ENCODE measurements around the gene TMEM236. TPM values are rescaled to one million over a fixed set of nuclear protein-coding genes. Genes with fewer than 3 reads are reported as not detected.

TMEM236 gene
- total RNA-seq, 1 donor from 2014 or later, result 0.09 TPM

DNA sequence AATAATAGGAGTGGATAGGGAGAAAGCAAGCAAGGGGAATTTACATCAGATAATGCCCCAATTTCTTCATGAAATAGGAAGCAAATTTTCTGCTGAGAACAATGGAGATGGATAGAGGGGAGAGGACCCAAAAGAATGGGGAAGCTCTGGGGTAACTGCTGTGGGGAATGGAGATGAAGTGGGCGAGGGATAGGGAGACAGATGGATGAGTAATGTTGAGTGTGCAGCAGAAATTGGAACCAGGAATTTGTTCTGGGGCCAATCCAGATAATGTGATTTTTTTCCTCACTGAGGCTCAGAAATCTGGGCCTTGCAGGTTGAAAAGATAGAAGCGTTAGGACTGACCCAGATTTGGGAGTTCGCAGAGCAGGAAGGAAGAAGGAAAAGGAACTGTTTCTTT lies 32.7 kb downstream of the TMEM236 start:
- Mint-ChIP-seq H3K4me3 (no peak overlapping the region), H3K9me3 (no peaks in the 10 kb centered on the region), H3K4me1 (peaks cover 2% of the 10 kb centered on the region), H3K27me3 (peaks cover 7% of the 10 kb centered on the region), H3K27ac (no peak overlapping the region), H3K36me3 (ENCODE audit: low read depth) (no peaks in the 10 kb centered on the region)
- no peak for DNase-seq
- ChIA-PET POLR2A (no interaction called here), CTCF (no interaction called here)
- TF ChIP-seq, protein P1, sequence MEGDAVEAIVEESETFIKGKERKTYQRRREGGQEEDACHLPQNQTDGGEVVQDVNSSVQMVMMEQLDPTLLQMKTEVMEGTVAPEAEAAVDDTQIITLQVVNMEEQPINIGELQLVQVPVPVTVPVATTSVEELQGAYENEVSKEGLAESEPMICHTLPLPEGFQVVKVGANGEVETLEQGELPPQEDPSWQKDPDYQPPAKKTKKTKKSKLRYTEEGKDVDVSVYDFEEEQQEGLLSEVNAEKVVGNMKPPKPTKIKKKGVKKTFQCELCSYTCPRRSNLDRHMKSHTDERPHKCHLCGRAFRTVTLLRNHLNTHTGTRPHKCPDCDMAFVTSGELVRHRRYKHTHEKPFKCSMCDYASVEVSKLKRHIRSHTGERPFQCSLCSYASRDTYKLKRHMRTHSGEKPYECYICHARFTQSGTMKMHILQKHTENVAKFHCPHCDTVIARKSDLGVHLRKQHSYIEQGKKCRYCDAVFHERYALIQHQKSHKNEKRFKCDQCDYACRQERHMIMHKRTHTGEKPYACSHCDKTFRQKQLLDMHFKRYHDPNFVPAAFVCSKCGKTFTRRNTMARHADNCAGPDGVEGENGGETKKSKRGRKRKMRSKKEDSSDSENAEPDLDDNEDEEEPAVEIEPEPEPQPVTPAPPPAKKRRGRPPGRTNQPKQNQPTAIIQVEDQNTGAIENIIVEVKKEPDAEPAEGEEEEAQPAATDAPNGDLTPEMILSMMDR (IDR thresholded peaks at IDR 0.05), result no peak
- ATAC-seq (ENCODE audit: low read depth), result no peak
- intact Hi-C loops (cut with micrococcal nuclease), result no loop called here

DNA sequence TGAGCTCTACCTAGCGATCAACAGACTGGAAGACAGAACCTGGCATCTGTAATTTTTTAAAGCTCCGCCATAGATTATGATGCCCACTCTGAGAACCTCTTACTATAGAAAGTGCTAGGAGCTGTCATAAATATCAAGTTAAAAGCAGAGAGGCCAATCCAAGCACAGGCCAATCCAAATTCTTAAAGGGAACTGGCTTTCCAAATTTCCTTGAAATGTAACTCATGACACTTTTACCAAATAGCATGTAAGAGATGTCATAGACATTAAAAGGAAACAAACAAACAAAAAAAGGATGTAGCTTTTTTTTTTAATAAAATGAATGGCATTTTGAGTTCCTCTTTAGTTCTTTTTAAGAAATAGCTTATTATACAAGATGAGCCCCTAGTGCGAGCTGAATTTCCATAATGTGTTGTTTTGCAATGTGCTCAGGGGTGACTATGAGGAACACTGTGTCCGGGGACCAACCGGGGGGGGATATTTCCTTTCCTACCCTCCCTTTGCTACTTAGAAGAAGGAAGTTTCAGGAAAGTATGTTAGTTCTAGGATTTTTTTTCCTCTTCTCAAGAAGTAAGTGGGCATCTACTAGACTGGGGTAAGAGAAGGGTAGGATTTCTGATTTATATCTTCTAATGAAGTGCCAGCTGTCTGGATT lies 33.4 kb downstream of the TMEM236 start:
- intact Hi-C loops (cut with micrococcal nuclease), result no loop called here
- no peak for DNase-seq
- Mint-ChIP-seq H3K4me1 (peaks cover 2% of the 10 kb centered on the region), H3K4me3 (no peak overlapping the region), H3K27me3 (peaks cover 5% of the 10 kb centered on the region), H3K36me3 (ENCODE audit: low read depth) (no peaks in the 10 kb centered on the region), H3K27ac (no peak overlapping the region), H3K9me3 (no peaks in the 10 kb centered on the region)
- POLR2A ChIA-PET, result interaction anchor here (0.6 kb wide), 1 partner anchor 610 kb away, joined by 9 read pairs; no protein-coding TSS in a partner anchor
- CTCF ChIA-PET, result no interaction called here
- TF ChIP-seq, protein P1 (IDR thresholded peaks at IDR 0.05), result no peak
- ATAC-seq (ENCODE audit: low read depth), result no peak

DNA sequence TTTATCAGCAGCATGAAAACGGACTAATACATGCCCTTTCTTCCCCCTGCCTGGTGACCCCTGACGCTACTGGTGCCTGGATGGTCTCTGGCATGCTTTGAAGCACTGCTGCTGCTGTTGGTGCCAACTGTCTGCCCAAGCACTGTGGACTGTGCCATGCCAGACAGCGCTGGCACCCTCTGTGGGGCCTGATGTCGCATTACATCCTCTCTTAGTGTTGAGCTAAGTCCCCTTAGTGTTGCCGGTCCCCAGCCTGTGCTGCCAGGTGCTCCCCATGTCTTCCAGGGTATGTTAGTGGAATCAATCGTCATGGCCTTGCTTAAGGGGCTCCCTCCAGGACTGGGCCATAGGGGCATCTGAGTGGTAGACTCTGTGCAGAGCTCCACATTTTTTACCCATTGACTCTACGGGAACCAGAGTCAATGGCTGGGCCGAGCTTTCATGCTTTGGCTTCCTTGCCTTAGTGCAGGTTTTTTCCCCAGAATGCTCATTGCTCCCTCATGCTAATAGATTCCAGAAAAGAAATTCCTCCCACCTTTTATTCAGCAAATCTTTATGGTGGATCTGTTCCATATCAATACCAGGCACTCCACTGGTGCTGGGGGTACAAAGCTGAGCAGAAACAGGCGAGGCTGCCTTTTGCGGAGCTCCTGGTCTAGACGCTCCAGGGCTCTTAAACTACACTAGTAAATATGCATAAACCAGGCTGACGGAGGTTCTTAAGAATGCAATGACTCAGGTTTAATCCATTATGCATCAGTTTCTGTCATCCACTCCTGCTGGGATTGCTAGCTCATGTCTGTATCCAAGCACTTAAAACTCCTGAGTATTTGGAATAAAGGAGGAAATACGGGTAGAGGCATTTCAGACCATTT lies 35.3 kb downstream of the TMEM236 start:
- Mint-ChIP-seq H3K4me3 (no peak overlapping the region), H3K36me3 (ENCODE audit: low read depth) (no peaks in the 10 kb centered on the region), H3K4me1 (peaks cover 2% of the 10 kb centered on the region), H3K27ac (no peak overlapping the region), H3K27me3 (peaks cover 5% of the 10 kb centered on the region), H3K9me3 (no peaks in the 10 kb centered on the region)
- intact Hi-C loops (cut with micrococcal nuclease), result no loop called here
- ChIA-PET CTCF (no interaction called here), POLR2A (no interaction called here)
- no peak for ATAC-seq (ENCODE audit: low read depth)
- TF ChIP-seq, protein P1 (IDR thresholded peaks at IDR 0.05), result no peak
- no peak for DNase-seq

DNA sequence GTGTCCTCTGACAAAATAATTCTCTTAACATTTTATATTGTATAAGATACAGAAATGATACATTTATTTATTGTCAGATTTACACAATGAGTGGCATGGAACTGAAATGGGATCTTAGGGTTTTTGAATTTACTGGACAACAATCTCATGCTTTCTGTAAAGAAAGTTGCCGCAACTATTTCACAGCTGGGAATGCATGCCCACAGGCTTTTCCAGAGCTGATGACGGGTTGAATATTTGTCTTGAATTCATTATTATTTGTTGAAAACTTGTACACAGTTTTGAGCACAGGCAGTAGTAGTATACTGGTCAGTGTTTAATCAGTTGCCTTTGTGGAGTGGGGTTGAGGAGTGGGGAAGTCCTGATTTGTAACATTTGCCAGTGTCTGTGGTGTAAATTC lies 36.6 kb downstream of the TMEM236 start:
- TF ChIP-seq, protein P1 (IDR thresholded peaks at IDR 0.05), result no peak
- H3K27ac Mint-ChIP-seq, result no peak overlapping the region
- H3K27me3 Mint-ChIP-seq, result peaks cover 5% of the 10 kb centered on the region
- no peaks in the 10 kb centered on the region for H3K36me3 Mint-ChIP-seq (ENCODE audit: low read depth)
- intact Hi-C loops (cut with micrococcal nuclease), result no loop called here
- ChIA-PET CTCF (no interaction called here), POLR2A (no interaction called here)
- ATAC-seq (ENCODE audit: low read depth) (no peak), DNase-seq (no peak)
- peaks cover 2% of the 10 kb centered on the region for H3K4me1 Mint-ChIP-seq
- H3K9me3 Mint-ChIP-seq, result no peaks in the 10 kb centered on the region
- H3K4me3 Mint-ChIP-seq, result no peak overlapping the region

DNA sequence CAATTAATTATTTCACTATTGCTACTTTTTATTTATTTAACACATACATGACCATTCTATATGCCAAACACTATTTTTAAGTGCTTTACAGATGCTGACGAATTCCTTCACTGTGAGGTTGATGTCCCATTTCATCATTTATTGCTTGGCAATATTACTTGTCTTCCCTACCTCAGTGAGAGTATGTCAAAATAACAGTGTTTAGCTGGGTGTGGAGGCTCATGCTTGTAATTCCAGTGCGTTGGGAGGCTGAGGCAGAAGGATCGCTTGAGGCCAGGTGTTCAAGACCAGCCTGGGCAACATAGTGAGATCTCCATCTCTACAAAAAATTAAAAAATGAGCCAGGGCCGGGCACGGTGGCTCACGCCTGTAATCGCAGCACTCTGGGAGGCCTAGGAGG lies 37.4 kb downstream of the TMEM236 start:
- Mint-ChIP-seq H3K27me3 (peaks cover 5% of the 10 kb centered on the region), H3K36me3 (ENCODE audit: low read depth) (no peaks in the 10 kb centered on the region), H3K4me1 (no peaks in the 10 kb centered on the region), H3K27ac (no peak overlapping the region), H3K4me3 (no peak overlapping the region), H3K9me3 (no peaks in the 10 kb centered on the region)
- TF ChIP-seq, protein P1 (IDR thresholded peaks at IDR 0.05), result no peak
- POLR2A ChIA-PET, result no interaction called here
- intact Hi-C loops (cut with micrococcal nuclease), result no loop called here
- CTCF ChIA-PET, result no interaction called here
- no peak for ATAC-seq (ENCODE audit: low read depth)
- no peak for DNase-seq
